Activated naive CD4-positive, alpha-beta T cell treated with anti-CD3 and anti-CD28 coated beads, Interleukin-2, amount 50 U/mL, for 16 hours (primary cell): ENCODE data around the gene MAP2K2.
"Not testable (repeated sequence)": the region's sequence is repeated elsewhere in the genome, so short reads cannot be mapped to it uniquely, and the experiment has no call there.

Source experiments
- DNase-seq: peaks from one replicate; pipeline ENCODE4 v3.0.0-alpha.2; 2020

Gene MAP2K2

GRCh38 chr19:4123615-4124568 lies at the start of gene MAP2K2:
Gene MAP2K2, minus strand, starts transcription at chr19:4124122. Its CDS starts 247 bp downstream, at chr19:4123875.
- peak; percentile 96 for DNase-seq

GRCh38 chr19:4172861-4173473 lies 49.0 kb upstream of the MAP2K2 start:
- DNase-seq, result peak; percentile 71

GRCh38 chr19:4171676-4172075 lies 47.8 kb upstream of the MAP2K2 start:
- no peak for DNase-seq

- DNase-seq, result no peak
Measured at GRCh38 chr19:4164262-4164661, 40.3 kb upstream of the MAP2K2 start.

GRCh38 chr19:4161415-4162077 lies 37.6 kb upstream of the MAP2K2 start:
- no peak for DNase-seq

GRCh38 chr19:4157971-4158370 lies 34.0 kb upstream of the MAP2K2 start:
- DNase-seq, result not testable (repeated sequence)

GRCh38 chr19:4157164-4157563 lies 33.2 kb upstream of the MAP2K2 start:
- no peak for DNase-seq

GRCh38 chr19:4154571-4155312 lies 30.8 kb upstream of the MAP2K2 start:
- no peak for DNase-seq

GRCh38 chr19:4152241-4152998 lies 28.5 kb upstream of the MAP2K2 start:
- no peak for DNase-seq

- DNase-seq, result no peak
Measured at GRCh38 chr19:4151623-4152022, 27.7 kb upstream of the MAP2K2 start.

- no peak for DNase-seq
Measured at GRCh38 chr19:4149518-4150288, 25.8 kb upstream of the MAP2K2 start.

GRCh38 chr19:4144666-4145249 lies 20.8 kb upstream of the MAP2K2 start:
- DNase-seq, result no peak

GRCh38 chr19:4142916-4143315 lies 19.0 kb upstream of the MAP2K2 start:
- DNase-seq, result not testable (repeated sequence)

- no peak for DNase-seq
Measured at GRCh38 chr19:4140237-4140711, 16.4 kb upstream of the MAP2K2 start.

GRCh38 chr19:4139614-4140236 lies 15.8 kb upstream of the MAP2K2 start:
- peak; percentile 87 for DNase-seq

- no peak for DNase-seq
Measured at GRCh38 chr19:4138445-4138844, 14.5 kb upstream of the MAP2K2 start.

GRCh38 chr19:4136680-4137088 lies 12.8 kb upstream of the MAP2K2 start:
- DNase-seq, result no peak

GRCh38 chr19:4135386-4135785 lies 11.5 kb upstream of the MAP2K2 start:
- DNase-seq, result not testable (repeated sequence)

GRCh38 chr19:4134351-4134750 lies 10.4 kb upstream of the MAP2K2 start:
- DNase-seq, result no peak
